Spleen (tissue), 7 donors: ENCODE results near the gene OAS1.

Source experiments
- CTCF ChIP-seq, 11 experiments: fragments of 200-600 bp in 7 of 11; fragments of 450-650 bp in 4 of 11; sonication (generic) in 4 of 11; IDR thresholded peaks in 8 of 11; conservative IDR thresholded peaks in 3 of 11; 1 replicate in 7 of 11; 2 replicates in 4 of 11; pipeline versions ENCODE4 v1.4.0 to v1.8.0; 2016 to 2021; ENCODE audit warnings: antibody characterized with exemption in 11 of 11, inconsistent platforms in 4 of 11, mild to moderate bottlenecking in 1 of 11
- POLR2A ChIP-seq, 3 donors: fragments of 450-650 bp; IDR thresholded peaks; one replicate each; pipeline ENCODE4 v1.5.1; 2017; ENCODE audit warnings: antibody characterized with exemption in 3 of 3, mild to moderate bottlenecking in 1 of 3
- donor health status: DM: no; HTN: no; CAD: no; lungs with moderate emphysema.
- donor health status: DM: no; HTN: no; CAD: no.
- donor health status: DM: no; HTN: no; CAD: no.

DNA sequence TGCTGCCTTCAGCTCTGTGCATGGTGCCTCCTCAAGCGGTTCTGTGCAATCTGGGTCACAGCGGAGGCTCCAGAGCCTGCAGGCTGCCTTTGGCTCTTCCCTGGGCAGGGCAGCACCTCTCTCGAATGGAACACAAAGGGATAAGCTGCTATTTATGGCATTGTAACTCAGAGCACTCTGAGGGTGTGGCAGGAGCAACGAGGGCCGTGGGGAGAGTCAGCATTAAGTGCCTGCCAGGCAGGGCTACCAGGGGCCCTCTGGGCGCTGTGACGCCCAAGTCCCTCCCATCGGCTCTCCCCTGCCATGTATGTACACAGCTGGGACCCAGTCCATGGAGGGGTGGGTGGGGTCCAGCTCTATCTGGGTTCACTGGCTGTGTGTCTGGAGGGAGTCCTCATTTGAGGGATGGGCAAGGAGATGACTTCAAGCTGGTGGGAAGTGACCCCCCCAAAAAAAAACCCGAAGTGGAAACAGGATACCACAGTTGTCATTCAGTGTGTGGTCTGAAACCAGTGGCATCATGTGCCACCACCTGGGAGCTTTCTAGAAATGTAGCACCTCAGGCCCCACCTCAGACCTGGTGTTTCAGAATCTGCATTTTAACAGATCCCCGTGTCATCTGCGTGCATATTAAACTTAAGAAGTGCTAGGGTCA is 44.0 kb upstream of the OAS1 start:
- TF ChIP-seq CTCF (IDR thresholded peaks at IDR 0.05 in 8 of 11, conservative IDR thresholded peaks at IDR 0.05 in 3 of 11) (no peak), POLR2A (IDR thresholded peaks at IDR 0.05) (no peak)
